ENCODE results near the gene CRYBB3. TPM values are rescaled to one million over a fixed set of nuclear protein-coding genes. Genes with fewer than 3 reads are reported as not detected.

Gene CRYBB3
- total and polyA plus RNA-seq, 2 of the 4 experiments (the other 2 are of a cell fraction): not detected

DNA sequence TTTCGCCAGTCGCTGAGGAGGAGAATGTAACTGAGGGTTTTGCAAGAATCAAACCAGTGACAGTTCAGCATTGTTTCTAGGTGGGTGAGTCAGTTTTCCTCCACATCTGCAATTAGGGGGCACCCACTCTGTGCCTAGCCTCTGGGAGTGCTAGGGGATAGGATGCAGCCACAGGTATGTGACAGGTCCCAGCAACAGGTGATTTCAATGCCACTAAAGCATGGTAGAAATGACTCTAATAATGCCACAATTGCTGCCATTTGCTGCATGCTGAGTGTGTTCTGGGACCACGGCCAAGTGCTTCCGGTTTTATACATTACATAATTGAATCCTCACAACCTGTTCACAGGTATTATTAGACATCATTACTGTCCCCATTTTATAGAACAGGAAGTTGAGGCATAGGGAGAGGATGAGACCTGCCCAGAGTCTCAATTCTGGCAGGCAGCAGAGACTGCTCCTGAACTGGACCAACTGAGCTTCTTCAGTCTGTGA is 20.3 kb downstream of the CRYBB3 start:
- Histone ChIP-seq H3K4me3 (ENCODE audit: insufficient read depth, low read depth, low read length) (no peak overlapping the region), H3K9me1 (ENCODE audit: insufficient read depth, low read length) (no peaks in the 10 kb centered on the region), H3K9ac (ENCODE audit: low read depth, low read length) (no peak overlapping the region), H4K91ac (ENCODE audit: insufficient read depth, low read depth, low read length) (no peak overlapping the region), H3K18ac (ENCODE audit: low read depth, low read length) (no peak overlapping the region), H2BK20ac (ENCODE audit: low read depth, low read length) (no peak overlapping the region), H2BK120ac (ENCODE audit: low read depth, low read length) (no peak overlapping the region), H4K20me1 (ENCODE audit: insufficient read depth, low read length) (no peaks in the 10 kb centered on the region), H2BK5ac (ENCODE audit: low read depth, low read length, poor library complexity, severe bottlenecking) (no peak overlapping the region), H3K4me2 (ENCODE audit: low read depth, low read length) (no peak overlapping the region), H4K8ac (ENCODE audit: low read depth in 2 of 2, low read length in 2 of 2) (no peak overlapping the region), H3K56ac (ENCODE audit: extremely low read depth, insufficient read depth, low read length) (no peak overlapping the region), H2AK5ac (ENCODE audit: low read depth, low read length) (no peak overlapping the region), H2BK15ac (ENCODE audit: low read depth, low read length) (no peak overlapping the region), H3K9me3 (ENCODE audit: control insufficient read depth, insufficient read depth, low read length) (no peaks in the 10 kb centered on the region), H3K36me3 (ENCODE audit: control insufficient read depth, insufficient read depth, low read length) (no peaks in the 10 kb centered on the region), H4K5ac (ENCODE audit: low read depth, low read length) (no peak overlapping the region), H2AK9ac (replicated peaks; ENCODE audit: low read depth, low read length, poor library complexity) (no peak overlapping the region), H3K4me1 (ENCODE audit: control insufficient read depth, insufficient read depth, low read length) (no peaks in the 10 kb centered on the region), H3K79me1 (ENCODE audit: low read depth in 1 of 2, low read length in 2 of 2) (no peaks in the 10 kb centered on the region), H3K4ac (ENCODE audit: low read depth, low read length) (no peak overlapping the region), H3K27me3 (ENCODE audit: control insufficient read depth, insufficient read depth, low read length) (no peaks in the 10 kb centered on the region; the same call in 1 of the 2 replicates), H3K14ac (replicated peaks; ENCODE audit: low read depth, low read length) (no peak overlapping the region), H3K27ac (ENCODE audit: insufficient read depth, low read length) (no peak overlapping the region), H2AFZ (replicated peaks; ENCODE audit: low read length, poor library complexity) (no peak overlapping the region), H3K23ac (ENCODE audit: low read depth, low read length) (no peak overlapping the region)
- WGBS, 2 experiments (ENCODE audit: extremely low coverage in 2 of 2, insufficient read length in 1 of 2): no CpG with 5 or more reads among the region's 4 CpGs
- in situ Hi-C loops (cut with MboI; ENCODE audit: low sequenced_read_pairs) (no loop called here), intact Hi-C loops (cut with micrococcal nuclease) (no loop called here), dilution Hi-C loops (cut with HindIII; ENCODE audit: low sequenced_read_pairs, unreplicated experiment) (no loop called here)
- BruUV-seq (replicated peaks): no TSS peak
- CTCF ChIA-PET: no interaction called here
- no peak for TF ChIP-seq BHLHE40 (IDR thresholded peaks at IDR 0.05; ENCODE audit: low read depth, low read length)
- no peak for TF ChIP-seq CEBPB (IDR thresholded peaks at IDR 0.05; ENCODE audit: low read depth, low read length)
- TF ChIP-seq, protein P1, sequence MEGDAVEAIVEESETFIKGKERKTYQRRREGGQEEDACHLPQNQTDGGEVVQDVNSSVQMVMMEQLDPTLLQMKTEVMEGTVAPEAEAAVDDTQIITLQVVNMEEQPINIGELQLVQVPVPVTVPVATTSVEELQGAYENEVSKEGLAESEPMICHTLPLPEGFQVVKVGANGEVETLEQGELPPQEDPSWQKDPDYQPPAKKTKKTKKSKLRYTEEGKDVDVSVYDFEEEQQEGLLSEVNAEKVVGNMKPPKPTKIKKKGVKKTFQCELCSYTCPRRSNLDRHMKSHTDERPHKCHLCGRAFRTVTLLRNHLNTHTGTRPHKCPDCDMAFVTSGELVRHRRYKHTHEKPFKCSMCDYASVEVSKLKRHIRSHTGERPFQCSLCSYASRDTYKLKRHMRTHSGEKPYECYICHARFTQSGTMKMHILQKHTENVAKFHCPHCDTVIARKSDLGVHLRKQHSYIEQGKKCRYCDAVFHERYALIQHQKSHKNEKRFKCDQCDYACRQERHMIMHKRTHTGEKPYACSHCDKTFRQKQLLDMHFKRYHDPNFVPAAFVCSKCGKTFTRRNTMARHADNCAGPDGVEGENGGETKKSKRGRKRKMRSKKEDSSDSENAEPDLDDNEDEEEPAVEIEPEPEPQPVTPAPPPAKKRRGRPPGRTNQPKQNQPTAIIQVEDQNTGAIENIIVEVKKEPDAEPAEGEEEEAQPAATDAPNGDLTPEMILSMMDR (conservative IDR thresholded peaks at IDR 0.05; ENCODE audit: low read depth, low read length): no peak
- TF ChIP-seq MAFK (IDR thresholded peaks at IDR 0.05; ENCODE audit: low read depth, low read length): no peak
- no peak for TF ChIP-seq RFX5 (IDR thresholded peaks at IDR 0.05; ENCODE audit: low read depth, low read length)
- no peak for TF ChIP-seq RCOR1 (IDR thresholded peaks at IDR 0.05; ENCODE audit: insufficient replicate concordance, low read length)
- no peak for TF ChIP-seq FOS (IDR thresholded peaks at IDR 0.05; ENCODE audit: low read depth, low read length)
- no peak for TF ChIP-seq MXI1 (IDR thresholded peaks at IDR 0.05; ENCODE audit: borderline replicate concordance, low read depth, low read length)
- TF ChIP-seq RAD21 (IDR thresholded peaks at IDR 0.05; ENCODE audit: low read length): no peak
- no peak for TF ChIP-seq CHD1 (IDR thresholded peaks at IDR 0.05; ENCODE audit: low read depth, low read length)
- no peak for TF ChIP-seq SMC3 (IDR thresholded peaks at IDR 0.05; ENCODE audit: low read depth, low read length)
- no peak for TF ChIP-seq POLR2A (IDR thresholded peaks at IDR 0.05; ENCODE audit: low read depth, low read length)
- TF ChIP-seq, protein P2, sequence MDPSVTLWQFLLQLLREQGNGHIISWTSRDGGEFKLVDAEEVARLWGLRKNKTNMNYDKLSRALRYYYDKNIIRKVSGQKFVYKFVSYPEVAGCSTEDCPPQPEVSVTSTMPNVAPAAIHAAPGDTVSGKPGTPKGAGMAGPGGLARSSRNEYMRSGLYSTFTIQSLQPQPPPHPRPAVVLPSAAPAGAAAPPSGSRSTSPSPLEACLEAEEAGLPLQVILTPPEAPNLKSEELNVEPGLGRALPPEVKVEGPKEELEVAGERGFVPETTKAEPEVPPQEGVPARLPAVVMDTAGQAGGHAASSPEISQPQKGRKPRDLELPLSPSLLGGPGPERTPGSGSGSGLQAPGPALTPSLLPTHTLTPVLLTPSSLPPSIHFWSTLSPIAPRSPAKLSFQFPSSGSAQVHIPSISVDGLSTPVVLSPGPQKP (IDR thresholded peaks at IDR 0.05; ENCODE audit: borderline replicate concordance, low read depth, low read length): no peak
- no peak for TF ChIP-seq MAZ (IDR thresholded peaks at IDR 0.05; ENCODE audit: borderline replicate concordance, low read depth, low read length)
- POLR2A ChIA-PET (ENCODE audit: unreplicated experiment): no interaction called here
- DNase-seq (no peak), ATAC-seq (ENCODE audit: low read depth) (no peak)
